ENCODE results near the gene PFKL. TPM values are rescaled to one million over a fixed set of nuclear protein-coding genes. Genes with fewer than 3 reads are reported as not detected.
"Not testable (repeated sequence)": the region's sequence is repeated elsewhere in the genome, so short reads cannot be mapped to it uniquely, and the experiment has no call there.

Gene PFKL
- total RNA-seq, 4 donors from 2014 or later = 104 to 145 (median 136) TPM

- H3K4me3 ChIP-seq (ENCODE audit: low read depth, poor library complexity, severe bottlenecking) = no peak overlapping the region
- WGBS, 2 donors = 95 to 96% methylated on average over 9 of the region's 9 CpGs
- intact Hi-C loops (cut with DNase I; ENCODE audit: low total_unique reads) = no loop called here
- TF ChIP-seq POLR2A (IDR thresholded peaks at IDR 0.05) = no peak
- TF ChIP-seq, protein P1, sequence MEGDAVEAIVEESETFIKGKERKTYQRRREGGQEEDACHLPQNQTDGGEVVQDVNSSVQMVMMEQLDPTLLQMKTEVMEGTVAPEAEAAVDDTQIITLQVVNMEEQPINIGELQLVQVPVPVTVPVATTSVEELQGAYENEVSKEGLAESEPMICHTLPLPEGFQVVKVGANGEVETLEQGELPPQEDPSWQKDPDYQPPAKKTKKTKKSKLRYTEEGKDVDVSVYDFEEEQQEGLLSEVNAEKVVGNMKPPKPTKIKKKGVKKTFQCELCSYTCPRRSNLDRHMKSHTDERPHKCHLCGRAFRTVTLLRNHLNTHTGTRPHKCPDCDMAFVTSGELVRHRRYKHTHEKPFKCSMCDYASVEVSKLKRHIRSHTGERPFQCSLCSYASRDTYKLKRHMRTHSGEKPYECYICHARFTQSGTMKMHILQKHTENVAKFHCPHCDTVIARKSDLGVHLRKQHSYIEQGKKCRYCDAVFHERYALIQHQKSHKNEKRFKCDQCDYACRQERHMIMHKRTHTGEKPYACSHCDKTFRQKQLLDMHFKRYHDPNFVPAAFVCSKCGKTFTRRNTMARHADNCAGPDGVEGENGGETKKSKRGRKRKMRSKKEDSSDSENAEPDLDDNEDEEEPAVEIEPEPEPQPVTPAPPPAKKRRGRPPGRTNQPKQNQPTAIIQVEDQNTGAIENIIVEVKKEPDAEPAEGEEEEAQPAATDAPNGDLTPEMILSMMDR (IDR thresholded peaks at IDR 0.05) = no peak
- no peak for DNase-seq (ENCODE audit: low spot score in 2 of 2)
Measured at GRCh38 chr21:44281801-44282200, 18.1 kb upstream of the PFKL start.

GRCh38 chr21:44282370-44282769, 17.5 kb upstream of the PFKL start:
- no peak for TF ChIP-seq POLR2A (IDR thresholded peaks at IDR 0.05)
- TF ChIP-seq, protein P1 (IDR thresholded peaks at IDR 0.05) = no peak
- no peak for DNase-seq (ENCODE audit: low spot score in 2 of 2)
- WGBS, 2 donors = 89 to 95% methylated on average over 9 of the region's 9 CpGs

DNA sequence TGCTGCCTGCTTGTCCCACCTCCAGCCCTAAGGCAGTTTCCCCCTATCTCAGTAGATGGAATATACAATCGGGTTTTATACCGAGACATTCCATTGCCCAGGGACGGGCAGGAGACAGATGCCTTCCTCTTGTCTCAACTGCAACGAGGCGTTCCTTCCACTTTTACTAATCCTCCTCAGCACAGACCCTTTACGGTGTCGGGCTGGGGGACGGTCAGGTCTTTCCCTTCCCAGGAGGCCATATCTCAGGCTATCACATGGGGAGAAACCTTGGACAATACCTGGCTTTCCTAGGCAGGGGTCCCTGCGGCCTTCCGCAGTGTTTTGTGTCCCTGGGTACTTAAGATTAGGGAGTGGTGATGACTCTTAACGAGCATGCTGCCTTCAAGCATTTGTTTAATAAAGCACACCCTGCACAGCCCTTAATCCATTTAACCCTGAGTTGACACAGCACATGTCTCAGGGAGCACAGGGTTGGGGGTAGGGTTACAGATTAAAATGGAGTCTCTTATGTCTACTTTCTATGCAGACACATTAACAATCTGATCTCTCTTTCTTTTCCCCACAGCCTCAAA, 16.6 kb upstream of the PFKL start:
- 64 to 73% methylated on average over 11 of the region's 11 CpGs for WGBS, 2 donors
- DNase-seq (ENCODE audit: low spot score in 2 of 2); H3K4me3 ChIP-seq (ENCODE audit: low read depth, poor library complexity, severe bottlenecking); intact Hi-C loops (cut with DNase I; ENCODE audit: low total_unique reads): not testable (repeated sequence)

More at GRCh38 chr21:44282370-44282769, 17.5 kb upstream of the PFKL start:
- no peak overlapping the region for H3K4me3 ChIP-seq (ENCODE audit: low read depth, poor library complexity, severe bottlenecking)
- intact Hi-C loops (cut with DNase I; ENCODE audit: low total_unique reads) = no loop called here

DNA sequence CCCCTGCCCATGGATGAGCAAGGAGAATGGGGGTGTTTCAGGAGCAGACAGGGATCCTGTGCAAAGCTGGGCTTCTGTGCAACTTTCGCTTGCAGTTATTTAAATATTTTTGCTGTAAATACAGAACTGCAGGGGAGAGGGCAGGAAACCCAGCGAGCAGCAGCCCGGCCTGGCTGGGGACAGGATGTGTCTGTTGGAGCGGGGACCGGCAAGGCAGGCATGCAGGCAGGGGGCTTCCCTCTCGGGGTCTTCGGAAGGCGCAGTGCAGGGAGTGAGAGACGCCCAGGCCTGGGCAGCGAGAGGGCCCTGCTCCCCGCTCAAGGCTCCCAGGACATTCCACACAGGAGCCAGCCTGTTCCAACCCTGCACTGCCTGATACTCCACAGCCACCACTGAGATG, 15.9 kb upstream of the PFKL start:
- H3K4me3 ChIP-seq (ENCODE audit: low read depth, poor library complexity, severe bottlenecking) = no peak overlapping the region
- DNase-seq (ENCODE audit: low spot score in 2 of 2) = no peak
- WGBS, 2 donors = 79 to 87% methylated on average over 10 to 11 of the region's 11 CpGs
- intact Hi-C loops (cut with DNase I; ENCODE audit: low total_unique reads) = no loop called here
- no peak for TF ChIP-seq POLR2A (IDR thresholded peaks at IDR 0.05)
- TF ChIP-seq, protein P1 (IDR thresholded peaks at IDR 0.05) = no peak

- TF ChIP-seq POLR2A (IDR thresholded peaks at IDR 0.05) = no peak
- TF ChIP-seq, protein P1 (IDR thresholded peaks at IDR 0.05) = no peak
- WGBS, 2 donors = 37 to 45% methylated on average over 15 to 34 of the region's 56 CpGs
- no peak for DNase-seq (ENCODE audit: low spot score in 2 of 2)
- intact Hi-C loops (cut with DNase I; ENCODE audit: low total_unique reads) = no loop called here
- H3K4me3 ChIP-seq (ENCODE audit: low read depth, poor library complexity, severe bottlenecking) = no peak within 1 kb of the TSS
Measured at GRCh38 chr21:44285138-44285992, 14.5 kb upstream of the PFKL start, which contains the start of gene AIRE. TSS of gene AIRE (plus strand) at chr21:44285876. CDS start at chr21:44286007, 131 bp downstream.

DNA sequence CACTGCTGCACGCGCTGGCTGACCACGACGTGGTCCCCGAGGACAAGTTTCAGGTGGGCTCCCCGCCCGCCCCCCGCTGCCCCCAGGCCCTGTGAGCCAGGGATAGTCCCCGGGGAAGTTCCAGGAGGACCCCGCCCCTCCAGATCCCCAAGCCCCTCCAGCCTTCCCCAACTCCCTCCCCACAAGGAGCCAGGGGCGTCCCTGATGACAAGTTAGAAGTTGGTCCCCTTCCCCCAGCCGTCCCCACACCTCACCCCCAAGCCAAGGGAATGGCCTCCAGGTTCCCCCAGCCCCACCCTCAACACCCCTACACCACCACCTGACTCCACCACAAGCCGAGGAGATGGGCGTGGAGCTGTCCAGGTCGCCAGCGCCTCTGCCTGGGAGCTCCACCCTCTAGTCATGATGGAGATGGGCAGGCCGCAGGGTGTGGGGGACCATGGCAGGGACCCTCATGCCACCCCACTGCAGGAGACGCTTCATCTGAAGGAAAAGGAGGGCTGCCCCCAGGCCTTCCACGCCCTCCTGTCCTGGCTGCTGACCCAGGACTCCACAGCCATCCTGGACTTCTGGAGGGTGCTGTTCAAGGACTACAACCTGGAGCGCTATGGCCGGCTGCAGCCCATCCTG, 13.7 kb upstream of the PFKL start:
- TF ChIP-seq, protein P1 (IDR thresholded peaks at IDR 0.05) = no peak
- no peak for TF ChIP-seq POLR2A (IDR thresholded peaks at IDR 0.05)
- no peak overlapping the region for H3K4me3 ChIP-seq (ENCODE audit: low read depth, poor library complexity, severe bottlenecking)
- no peak for DNase-seq (ENCODE audit: low spot score in 2 of 2)
- 44 to 65% methylated on average over 8 to 9 of the region's 21 CpGs for WGBS, 2 donors
- intact Hi-C loops (cut with DNase I; ENCODE audit: low total_unique reads) = no loop called here

Measured in lower leg skin (tissue), 4 donors.